Measurements from ENCODE around the gene LINC01488. TPM values are rescaled to one million over a fixed set of nuclear protein-coding genes. Genes with fewer than 3 reads are reported as not detected.

Gene LINC01488
- total RNA-seq, 1 donor from 2014 or later, result 0.96 TPM

DNA sequence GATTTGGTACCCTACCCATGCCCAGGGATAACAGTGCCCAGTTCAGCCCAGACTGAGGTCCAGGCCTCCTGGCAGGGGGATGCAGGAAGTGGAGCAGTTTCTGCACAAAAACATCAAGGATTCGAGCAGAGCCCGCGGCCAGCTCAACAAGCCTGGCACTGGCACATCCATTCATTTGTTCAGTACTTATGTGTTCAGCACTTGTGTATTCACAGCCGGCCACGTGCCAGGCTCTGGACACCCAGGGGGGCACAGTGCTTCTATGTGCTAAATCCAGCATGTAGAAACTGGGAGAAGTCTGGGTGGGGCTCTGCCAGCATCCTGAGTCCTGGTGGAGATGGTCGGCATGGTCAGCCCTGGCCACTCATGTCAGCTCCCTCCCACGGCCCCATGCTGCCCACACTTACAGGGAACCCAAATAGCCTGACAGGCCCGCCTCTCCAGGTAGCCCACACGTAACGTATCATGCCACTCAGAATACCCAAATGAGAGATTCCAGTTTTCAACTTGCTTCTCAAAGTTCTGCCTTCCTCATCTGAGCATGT, 28.5 kb downstream of the LINC01488 start:
- DNase-seq (ENCODE audit: low spot score), result no peak

DNA sequence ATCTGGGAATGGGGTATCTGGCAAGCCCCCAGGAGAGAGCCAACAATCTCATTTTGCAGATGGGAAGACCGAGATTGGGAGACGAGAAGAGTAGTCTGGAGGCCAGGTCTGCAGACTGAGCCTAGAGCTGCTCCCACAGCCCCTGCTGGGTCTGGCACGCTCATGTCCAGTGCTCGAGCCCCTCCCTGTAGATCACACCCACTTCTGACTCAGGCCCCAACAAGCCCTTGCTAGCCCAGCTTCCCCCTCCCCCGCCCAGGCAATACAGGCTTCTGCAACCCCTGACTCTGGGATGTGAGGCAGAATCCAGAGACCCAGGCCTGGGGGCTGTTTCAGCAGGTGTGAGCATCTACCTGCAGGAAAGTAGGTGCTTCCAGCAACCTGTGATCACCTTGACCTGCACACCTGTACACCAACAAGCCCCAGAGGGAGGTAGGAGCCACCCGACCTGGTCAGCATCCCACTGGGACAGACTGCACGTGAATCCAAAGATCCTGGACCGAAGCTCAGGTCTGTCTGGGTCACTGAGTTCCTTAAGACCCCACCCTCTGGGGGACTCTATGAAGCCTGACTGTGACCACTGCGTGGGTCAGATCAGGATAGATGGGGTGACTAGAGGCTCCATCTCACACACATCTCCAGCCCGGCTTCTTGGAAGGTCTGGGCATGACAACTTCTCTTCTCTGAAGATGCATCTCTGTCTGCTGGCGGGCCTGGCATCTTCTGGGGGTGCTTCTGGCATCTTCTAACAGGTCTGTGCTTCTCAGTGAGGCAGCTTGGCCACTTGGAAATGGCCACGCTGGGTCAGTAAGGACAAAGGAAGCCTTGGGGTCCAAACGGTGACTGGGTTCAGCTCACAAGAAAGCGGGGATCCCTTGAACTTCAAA, 29.3 kb downstream of the LINC01488 start:
- DNase-seq (ENCODE audit: low spot score), result no peak

DNA sequence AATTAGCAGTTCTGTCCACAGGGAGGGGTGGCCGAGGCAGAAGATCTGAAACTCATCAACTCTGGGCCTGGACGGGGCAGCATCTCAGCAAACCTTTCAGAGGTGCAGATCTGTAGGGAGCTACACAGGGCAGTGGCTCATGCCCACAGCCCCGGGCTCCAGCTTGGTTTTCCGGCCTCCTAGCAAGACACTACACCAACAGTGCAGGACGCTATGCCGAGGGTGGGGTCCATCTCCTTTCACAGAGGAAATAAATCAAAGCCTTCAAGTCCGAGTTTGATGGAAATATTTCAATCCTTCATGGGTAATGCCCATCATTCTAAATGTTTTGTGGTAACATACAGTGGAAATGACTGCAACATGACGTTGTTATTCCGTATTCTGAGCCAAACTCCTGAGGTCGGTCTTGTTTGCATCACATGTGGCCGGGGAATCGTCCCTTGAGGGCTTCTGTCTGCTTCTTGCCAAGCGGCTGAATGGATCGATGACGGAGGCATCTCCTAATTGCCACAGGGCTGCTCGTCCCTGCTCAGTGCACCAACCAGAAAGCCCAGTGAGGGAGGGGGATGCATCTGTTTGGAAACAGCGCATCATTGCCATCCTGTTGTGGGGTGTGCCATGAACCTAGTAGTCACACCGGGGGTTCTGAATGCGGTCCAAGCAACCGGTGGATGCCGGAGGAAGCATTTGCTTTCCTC, 30.0 kb downstream of the LINC01488 start:
- DNase-seq (ENCODE audit: low spot score), result no peak

DNA sequence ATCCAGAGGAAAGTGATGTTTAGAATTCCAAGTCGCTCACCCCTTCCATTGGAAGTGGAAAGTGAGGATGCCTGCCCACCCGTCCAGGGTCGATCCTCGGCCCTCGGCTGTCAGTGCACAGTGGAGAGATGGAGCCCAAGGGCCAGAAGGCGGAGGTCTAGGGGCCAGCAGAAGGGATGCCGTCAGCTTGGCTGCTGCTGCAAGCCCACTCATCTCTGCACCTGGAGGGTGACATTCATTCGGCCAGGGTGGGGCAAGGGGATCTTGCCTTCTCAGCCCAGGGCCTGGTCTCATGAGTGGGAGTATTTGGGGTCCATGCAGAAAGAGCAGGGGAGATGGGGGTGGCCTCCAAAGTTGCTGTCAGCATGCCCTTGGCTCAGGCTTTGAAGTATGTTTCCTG, 30.7 kb downstream of the LINC01488 start:
- DNase-seq (ENCODE audit: low spot score), result no peak

DNA sequence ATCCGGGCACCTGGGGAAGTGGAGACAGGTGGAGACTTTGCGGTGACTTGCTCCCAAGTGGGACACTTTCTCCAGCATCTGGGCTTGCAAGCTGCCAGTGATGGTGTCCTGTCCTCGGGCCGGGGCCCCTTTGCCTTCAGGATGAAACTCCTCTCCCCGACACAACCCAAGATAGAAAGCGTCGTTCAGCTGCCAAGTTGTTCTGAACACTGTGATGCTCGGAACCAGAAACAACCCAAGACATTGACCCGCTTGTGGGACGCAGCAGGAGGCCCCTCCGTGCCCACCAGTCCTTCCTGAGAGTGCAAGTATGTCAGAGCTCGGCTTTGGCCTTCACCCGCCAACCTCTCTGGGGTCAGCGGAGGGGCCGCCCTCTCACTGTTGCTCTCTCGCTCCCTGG, 31.3 kb downstream of the LINC01488 start:
- no peak for DNase-seq (ENCODE audit: low spot score)

DNA sequence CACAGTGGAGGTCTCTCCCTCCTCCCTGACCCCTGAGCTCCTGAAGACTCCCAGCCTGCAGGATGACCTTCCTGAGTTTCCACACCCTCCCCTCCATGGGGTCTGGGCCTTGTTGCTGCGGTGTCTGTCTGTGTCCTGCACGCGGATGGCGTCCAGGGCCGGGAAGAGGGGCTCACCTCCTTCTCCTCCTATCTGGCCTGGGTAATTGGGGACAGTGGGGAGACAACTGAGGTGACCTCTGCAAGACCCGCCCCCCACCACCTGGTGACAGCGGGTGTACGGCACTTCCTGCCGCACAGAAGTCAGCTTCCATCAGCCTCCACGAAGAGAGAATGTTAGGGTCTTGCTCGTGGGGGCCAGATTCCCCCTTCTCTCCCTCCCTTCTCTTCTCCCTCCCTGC, 31.7 kb downstream of the LINC01488 start:
- no peak for DNase-seq (ENCODE audit: low spot score)

DNA sequence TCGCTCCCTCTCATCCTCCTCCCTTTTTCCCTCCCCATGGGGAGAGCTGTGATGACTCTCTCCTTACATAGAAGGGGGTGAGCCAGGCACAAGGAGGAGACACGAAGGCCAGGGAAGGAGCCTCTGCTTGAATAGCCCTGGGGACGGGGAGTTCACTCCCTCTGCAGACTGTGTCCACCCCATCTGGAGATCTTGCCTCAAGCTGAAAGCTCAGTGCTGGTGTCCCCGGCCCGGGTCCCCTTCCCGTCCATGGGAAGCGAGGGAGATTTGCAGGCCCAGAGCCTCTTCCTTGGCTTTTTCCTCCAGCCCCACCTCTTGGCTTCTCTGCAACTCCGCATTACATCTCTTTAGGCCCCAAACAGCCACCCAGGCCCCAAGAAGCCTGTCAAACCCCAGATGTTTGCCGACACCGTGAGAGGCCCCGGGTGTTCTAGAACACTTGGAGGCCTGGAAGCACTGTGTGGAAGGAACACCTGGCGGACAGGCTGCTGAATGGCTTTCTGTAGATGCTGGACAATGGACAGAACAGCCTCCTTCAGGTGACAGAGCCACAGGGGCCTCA, 32.3 kb downstream of the LINC01488 start:
- DNase-seq (ENCODE audit: low spot score), result no peak

DNA sequence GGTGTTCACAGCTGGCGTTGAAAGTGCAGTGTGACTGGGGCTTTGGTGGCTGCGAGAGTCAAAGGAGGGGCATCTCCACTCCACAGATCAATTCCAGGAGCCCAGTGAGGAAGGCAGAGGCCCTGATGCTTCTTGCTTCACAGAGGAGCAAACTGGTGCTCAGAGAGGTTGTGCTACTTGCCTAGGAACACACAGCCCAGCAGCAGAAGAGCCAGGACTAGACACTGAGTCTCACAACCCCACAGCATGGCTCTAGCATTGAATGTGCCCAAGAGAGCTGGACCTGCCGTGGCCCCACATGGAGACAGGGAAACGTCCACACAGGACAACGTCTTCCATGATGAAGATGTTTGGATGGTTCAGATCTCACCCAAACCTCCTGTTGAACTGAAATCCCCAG, 33.3 kb downstream of the LINC01488 start:
- no peak for DNase-seq (ENCODE audit: low spot score)

DNA sequence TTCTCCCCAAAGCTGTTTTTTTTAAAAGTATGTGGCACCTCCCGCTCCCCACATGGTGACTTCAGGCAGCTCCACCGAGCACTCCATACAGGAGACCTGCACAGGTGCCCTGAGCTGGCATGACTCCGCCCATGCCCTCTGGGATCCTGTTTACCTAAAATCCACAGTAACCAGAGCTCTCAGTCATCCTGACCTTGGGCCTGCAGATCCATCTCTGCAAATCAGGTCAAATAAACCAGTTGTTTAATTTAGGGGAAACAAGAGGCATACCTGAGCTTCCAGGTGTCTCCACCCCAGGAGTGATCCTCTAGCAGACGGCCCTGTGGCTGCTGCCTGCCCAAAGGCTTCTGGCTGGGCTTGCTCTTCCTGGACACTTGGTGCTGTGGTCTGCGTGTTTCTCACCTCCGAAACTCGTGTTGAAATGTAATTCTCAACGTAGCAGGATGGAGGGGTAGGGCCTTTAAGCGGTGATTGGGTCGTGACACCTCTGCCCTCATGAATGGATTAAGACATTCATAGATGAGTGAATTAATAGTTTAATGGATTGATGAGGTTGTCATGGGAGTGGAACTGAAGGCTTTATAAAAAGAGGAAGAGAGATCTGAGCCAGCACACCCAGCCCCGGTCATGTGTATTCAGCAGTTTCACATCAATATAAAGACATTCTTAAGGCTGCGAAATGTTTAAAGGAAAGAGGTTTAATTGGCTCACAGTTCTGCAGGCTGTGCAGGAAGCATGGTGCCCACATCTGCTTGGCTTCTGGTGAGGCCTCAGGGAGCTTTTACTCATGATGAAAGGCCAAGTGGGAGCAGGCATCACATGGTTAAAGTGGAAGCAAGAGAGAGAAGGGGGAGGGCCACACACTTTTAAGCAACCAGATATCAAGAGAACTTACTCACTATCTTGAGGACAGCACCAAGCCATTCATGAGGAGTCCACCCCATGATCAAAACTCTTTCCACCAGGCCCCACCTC, 34.1 kb downstream of the LINC01488 start:
- no peak for DNase-seq (ENCODE audit: low spot score)

DNA sequence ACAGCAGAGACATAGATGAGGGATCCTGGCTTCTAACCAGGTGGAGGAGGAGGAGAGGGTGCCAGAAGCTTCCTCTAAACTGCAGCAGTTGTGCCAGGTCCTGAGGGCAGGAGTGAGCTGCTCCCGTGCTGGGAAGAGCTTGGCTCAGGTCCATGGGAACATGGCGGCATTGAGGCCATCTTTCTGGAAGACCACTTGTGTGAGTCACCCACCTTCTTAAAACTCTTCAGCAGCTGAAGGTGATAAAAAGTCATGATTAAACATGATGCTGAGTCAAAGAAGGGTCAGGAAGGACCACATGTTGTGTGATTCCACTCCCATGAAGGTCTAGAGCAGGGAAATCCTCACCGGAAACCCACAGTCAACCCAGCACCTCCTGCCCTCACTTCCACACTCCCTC, 35.1 kb downstream of the LINC01488 start:
- no peak for DNase-seq (ENCODE audit: low spot score)

DNA sequence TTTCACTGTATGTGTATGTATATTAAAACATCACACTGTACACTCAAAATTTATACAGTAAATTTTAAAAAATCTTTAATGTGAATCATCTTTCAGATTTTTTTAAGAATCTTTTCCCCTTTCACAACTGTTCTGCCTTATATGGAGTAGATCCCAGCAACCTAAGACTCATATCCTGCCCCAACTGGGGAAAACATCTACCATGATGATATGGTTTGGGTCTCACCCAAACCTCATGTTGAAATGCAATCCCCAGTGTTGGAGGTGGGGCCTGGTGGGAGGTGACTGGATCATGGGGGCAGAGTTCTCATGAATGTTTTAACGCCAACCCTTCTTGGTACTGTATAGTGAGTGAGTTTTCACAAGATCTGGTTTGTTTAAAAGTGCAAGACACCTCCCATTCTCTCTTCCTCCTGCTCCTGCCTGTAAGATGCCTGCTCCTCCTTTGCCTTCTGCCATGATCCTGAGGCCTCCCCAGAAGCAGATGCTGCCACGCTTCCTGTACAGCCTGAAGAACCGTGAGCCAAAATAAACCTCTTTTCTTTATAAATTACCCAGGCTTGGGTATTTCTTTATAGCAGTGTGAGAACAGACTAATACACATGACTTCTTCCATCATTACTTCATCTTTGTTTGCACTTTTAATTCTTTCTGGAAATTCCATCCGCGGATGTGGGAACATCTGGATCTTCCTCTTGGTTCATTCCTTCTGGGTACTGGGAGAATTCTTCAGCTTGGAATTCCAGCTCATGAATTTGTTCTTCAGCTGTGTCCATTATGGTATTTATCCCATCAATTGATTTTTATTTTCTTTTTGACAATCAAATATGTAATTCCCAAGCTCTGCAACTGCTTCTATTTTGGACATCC, 36.9 kb downstream of the LINC01488 start:
- no peak for DNase-seq (ENCODE audit: low spot score)

DNA sequence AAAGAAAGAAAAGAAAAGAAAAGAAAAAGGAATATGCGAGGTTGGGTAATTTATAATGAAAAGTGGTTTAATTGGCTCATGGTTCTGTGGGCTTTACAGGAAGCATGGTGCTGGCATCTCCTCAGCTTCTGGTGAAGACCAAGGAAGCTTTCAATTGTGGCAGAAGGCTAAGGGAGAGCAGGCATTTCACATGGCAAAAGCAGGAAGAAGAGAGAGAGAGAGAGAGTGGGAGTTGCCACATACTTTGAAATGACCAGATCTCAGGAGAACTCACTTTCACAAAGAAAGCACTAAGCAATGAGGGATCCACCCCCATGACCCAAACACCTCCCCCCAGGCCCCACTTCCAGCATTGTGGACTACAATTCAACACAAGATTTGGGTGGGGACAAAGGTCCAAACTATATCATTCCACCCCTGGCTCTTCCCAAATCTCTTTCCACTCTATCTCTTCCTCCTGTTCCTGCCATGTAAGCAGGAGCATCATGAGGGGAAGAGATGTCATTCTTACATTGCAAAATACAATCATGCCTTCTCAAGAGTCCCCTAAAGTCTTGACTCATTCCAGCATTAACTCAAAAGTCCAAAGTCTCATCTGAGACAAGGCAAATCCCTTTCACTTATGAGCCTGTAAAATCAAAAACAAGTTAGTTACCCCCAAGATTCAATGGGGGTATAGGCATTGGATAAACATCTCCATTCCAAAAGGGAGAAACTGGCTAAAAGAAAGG, 38.9 kb downstream of the LINC01488 start:
- DNase-seq (ENCODE audit: low spot score), result no peak

DNA sequence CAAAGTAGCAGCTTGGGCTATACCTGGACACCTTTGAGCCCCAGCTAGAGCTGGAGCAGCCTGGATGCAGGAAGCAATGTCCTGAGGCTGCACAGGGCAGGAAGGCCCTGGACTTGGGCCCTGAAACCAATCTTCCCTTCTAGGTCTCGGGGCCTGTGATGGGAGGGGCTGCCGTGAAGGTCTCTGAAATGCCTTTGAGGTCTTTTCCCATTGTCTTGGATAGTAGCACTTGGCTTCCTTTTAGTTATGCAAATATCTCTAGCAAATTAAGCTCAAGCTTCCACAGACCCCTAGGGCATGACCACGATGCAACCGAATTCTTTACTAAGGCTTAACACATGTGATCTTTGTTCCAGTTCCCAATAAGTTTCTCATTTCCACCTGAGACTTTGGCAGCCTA, 40.0 kb downstream of the LINC01488 start:
- DNase-seq (ENCODE audit: low spot score), result no peak

DNA sequence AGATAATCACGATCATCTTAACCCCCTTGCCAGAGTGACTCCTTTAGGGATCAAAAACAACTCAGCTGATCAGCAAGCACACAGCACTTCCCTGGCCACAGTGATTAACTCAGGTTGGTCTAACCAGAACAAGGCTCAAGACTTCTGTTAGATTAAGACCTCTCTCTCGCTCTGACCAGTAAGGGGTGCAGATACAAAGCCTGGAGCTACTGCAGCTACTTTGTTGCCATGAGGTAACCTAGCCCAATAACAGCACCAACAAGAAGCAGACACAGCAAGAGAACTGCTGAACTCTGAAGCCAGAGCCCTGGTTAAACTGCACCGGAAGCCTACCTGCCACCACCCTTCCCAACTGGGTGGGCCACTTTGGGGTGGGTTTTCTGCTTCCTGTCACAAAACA, 42.0 kb downstream of the LINC01488 start:
- no peak for DNase-seq (ENCODE audit: low spot score)

DNA sequence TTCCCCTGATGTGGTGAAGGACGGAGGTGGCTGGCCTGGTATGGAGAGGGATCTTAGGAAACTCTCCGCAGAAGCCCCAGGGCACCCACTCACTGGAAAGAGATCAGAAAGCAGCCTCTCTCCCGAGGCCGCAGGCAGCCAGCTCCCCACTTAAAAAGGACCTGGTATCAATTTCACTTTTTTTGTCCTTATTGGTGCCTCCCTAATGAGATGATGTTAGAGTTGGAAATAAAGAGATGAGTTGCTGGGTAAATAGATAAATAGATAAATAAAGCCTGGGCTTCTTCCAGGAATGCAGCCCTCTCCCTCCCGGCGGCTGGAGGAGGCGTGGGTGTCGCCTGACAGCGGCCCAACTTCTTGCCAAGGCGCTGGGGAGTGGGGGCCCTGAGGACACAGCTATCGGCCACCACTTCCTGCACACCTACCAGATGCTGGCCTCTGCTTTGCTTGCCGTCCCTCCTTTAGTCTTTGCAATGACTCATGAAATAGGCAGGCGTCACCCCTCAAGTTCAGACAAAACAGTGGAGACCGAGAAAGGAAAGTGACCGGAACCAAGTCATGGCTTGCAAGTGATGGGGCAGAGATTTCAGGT, 42.9 kb downstream of the LINC01488 start:
- no peak for DNase-seq (ENCODE audit: low spot score)

DNA sequence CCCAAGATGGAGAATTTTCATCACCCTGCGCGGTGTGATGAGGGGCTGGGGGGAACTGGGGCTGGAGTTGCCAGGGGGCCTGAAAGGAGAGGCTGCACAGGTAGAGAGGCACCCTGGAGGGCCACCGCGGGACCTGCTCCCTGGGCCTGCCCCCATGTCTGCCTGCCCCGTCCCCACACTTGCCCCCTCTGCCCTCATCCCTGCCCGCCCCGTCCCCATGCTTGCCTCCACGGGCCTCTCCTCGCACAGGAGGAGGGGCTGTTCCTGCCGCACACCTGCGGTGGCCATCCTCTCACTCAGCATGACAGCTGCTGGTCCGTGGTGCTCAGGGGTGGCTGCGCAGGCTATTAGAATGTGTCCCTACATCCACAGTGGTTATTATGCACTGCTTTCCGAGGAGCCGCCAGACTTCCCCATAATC, 43.5 kb downstream of the LINC01488 start:
- DNase-seq (ENCODE audit: low spot score), result no peak

DNA sequence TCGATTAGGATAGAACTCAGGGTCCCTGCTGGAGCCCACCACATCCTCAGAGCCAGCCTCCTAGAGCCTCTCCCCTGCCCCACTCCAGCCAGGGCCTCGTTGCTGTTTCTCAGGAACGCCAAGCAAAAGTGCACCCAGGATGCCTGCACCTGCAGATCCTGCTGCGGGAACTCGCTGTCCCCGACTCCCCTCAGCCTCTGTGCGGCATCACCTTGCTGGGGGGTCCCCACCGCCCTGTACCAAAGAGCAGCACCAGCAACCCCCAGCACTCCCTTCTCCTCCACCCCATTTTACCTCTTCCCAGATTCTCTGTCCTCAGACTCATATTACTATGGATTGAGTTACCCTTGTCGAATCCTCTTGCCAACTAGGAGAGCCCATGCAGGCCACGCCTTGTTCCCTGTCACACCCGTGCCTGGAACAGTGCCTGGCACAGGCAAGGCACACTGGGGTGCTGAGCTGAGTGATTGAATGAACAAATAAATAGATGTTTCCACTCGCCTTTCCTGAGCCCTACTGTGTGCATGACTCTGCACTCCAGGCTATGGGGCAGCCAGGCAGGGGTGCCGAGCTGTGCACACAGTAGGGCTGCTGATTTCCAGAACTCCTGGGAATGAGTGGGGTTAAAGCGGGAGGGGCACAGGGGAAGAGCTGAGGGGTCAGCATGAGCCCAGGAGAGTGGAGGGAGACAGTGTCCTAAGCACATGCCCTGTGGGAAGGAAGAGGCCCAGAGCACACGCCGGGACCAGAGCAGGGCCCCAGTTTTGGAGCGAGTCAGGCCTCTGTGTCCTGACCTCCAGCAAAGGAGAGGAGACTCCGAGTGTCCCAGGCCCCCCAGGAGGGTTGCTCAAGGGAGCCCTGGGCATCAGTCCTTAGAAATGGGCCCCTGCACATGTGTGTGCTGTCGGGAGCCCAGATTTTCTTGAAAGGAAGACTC, 44.3 kb downstream of the LINC01488 start:
- no peak for DNase-seq (ENCODE audit: low spot score)

DNA sequence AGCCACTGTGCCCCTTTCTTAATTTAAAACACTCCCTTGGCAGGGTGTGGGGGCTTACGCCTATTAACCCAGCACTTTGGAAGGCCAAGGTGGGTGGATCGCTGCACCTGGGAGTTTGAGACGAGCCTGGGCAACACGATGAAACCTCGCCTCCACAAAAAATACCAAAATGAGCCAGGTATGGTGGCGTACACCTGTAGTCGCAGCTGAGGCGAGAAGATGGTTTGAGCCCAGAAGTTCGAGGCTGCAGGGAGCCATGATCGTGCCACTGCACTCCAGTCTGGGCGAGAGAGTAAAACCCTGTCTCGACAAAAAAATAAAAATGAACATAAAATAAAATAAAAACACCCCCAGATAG, 45.0 kb downstream of the LINC01488 start:
- no peak for DNase-seq (ENCODE audit: low spot score)
